Renal cortex interstitium (tissue), 11 donors: ENCODE measurements around the gene PABPN1L. TPM values are rescaled to one million over a fixed set of nuclear protein-coding genes. Genes with fewer than 3 reads are reported as not detected.

Source experiments
- DNase-seq, 11 donors: peaks; one replicate each; pipeline ENCODE4 v3.0.0-alpha.2; 2013; ENCODE audit warnings: low read depth in 9 of 11, low spot score in 4 of 11; ENCODE audit errors: extremely low read depth in 1 of 11
- polyA plus RNA-seq, 3 donors: library from polyadenylated mRNA; unstranded; fragments of 120-200 nt; gene quantifications; one replicate each; pipeline ENCODE4 v1.2.1, GENCODE V29; 2013; ENCODE audit not compliant: insufficient read length in 3 of 3

Gene PABPN1L
- polyA plus RNA-seq, 3 donors, result not detected

- peak in 6 of 11 donors; percentile 33 to 66 (median 47) for DNase-seq
These were observed 8.6 kb downstream of the PABPN1L start for GRCh38 chr16:88857728-88858339.

DNA sequence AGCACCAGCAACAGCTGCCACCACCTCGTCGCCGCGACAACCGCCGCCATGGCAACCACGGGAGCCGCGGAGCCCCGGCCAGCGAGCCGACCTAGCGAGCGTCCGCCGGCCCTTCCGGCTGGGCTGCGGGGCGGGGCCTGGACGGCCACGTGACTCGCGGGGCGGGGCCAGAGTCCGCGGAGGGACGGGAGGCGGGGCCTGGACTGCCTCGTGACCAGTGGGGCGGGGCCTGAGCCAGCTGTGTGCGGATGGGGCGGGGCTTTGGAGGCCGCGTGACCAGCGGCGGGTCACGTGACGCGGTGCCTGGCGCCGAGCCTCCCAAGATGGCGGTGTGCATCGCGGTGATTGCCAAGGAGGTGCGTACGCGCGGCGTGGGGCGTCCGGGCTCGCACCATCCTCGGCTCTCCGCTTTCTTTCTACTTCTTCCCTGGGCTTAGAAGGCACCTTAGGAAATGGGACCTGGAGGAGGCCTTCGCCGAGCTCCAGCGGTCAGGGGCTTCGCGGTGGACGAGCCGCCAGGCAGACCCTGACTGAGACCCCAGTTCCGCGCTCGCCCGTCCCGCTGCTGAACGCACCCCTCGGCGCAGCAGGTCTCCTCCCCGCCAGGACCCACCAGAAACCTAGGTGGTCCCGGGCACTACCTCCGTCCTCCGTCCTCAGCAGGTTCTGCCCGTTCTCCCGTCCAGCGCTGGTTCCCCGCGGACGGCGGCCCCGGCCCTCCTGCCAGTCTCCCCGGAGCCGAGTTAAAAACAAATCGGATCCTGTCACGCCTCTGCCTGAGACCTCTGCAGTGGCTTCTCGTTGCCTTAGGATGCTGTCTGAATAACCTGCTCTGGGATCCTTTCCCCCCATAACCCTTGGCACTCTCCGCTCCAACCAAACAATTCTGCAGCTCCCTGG, 9.4 kb downstream of the PABPN1L start, which contains the start of the genes GALNS and TRAPPC2L:
Gene GALNS (minus strand): TSS at position 120 of the 900 bp plus-strand sequence. CDS start 70 bp downstream, at position 50.
Gene TRAPPC2L (plus strand): TSS at position 300 of the 900 bp plus-strand sequence. CDS start 24 bp downstream, at position 324.
- DNase-seq, result peak; percentile 83 to 97 (median 94)

DNA sequence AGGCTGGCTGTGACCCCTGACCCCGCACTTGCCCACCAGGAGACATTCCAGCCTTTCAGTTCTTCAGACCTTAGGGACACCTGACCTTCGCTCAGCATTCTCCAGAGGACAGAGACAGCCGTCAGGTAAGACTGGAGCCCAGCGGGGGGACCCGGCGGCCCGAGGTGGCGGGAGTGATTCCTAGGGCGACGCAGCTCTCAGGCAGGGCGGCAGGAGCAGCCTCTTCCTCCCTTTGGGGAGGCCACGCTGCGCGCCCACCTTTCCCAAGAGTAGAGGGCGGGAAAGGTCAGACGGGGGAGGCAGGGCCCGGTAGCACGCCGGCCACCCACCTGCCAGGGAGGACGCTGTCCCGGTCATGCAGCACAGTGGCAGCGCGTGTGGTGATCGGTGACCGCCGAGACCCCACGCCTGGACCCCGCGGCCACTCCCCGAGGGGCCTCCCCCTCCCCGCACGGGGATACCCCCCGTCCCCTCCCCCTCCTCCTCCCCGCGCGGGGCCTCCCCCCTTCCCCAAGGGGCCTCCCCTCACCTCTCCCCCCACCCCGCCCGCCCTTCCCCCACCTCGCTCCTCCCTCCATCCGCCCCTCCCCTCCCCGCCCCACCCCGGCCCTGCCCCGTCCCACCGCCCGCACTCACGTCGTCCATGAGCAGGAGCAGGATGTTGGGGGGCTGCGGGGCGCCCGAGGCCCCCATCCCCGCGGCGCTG, 10.2 kb downstream of the PABPN1L start:
- DNase-seq, result no peak

DNA sequence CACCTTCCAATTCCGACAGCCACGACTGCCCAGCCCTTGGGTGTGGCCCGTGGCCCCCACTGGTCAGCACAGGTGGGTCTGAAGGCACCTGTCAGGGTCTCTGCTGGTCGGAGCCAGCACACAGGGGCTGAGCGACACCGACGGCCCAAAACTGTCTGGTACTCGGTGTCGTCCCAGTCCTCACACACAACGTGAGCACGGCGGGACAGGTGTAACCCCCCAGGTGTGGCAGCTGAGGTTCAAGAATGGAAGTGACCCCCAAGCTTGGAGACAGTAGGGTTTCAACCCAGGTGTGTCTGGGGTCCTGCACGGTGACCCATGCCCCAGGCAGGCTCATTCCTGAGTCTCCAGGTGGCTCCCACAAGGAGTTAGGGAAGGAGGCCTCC, 10.7 kb downstream of the PABPN1L start:
- DNase-seq, result no peak

DNA sequence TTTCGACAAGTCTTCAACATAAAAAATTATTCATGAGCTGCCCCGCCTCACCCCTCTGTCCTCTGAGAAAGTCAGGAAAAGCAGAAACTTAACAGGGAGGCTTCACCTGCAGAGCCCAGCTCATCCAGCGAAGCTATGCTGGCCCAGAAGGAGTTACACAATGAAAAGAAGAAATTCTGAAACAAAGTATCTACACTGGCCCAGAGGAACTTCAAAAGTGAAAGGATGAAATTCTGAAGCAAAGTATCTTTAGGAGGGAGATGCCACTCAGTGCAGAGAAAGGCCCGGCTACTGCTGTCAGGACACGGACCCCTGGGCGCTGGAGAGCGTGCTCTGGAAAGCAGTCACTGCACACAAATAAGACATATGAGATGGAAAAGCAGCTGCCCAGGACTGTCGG, 11.3 kb downstream of the PABPN1L start:
- no peak for DNase-seq

DNA sequence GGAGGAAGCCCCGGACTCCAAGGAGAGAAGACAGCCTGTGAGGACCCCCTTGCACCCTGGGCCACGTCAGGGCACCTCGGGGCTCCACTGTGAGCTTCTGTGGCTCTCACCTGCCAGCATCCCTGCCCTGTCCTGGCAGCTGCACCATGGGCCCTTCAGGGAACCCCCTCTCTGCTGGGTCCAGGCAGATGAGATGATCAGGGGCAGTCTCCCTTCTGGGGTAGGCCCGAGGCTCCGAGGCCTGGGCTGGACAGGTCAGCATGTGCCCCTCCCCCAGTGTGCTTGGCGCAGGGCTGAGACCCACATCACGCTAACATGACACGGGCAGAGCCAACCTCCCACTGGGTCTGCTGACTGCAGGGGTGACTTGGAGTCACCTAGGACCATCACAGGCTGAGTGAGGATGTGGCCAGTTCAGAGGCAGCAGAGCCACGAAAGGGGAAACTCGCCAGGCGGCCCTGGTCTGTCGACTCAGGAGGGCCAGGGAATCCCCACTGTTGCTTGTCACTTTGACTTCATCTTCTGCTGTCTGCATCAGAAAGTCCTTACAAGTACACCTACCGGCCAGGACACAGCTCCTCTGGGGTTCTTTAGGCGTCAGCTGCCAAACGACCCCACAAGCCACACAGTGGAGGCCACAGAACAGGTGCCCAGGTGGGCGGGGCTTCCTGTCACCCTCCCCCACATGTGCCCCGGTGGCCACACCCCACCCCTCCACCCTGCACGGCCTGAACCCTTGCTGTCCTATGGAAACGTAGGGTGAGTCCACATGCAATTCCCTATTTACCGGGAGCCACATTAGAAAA, 12.0 kb downstream of the PABPN1L start:
- DNase-seq, result no peak

DNA sequence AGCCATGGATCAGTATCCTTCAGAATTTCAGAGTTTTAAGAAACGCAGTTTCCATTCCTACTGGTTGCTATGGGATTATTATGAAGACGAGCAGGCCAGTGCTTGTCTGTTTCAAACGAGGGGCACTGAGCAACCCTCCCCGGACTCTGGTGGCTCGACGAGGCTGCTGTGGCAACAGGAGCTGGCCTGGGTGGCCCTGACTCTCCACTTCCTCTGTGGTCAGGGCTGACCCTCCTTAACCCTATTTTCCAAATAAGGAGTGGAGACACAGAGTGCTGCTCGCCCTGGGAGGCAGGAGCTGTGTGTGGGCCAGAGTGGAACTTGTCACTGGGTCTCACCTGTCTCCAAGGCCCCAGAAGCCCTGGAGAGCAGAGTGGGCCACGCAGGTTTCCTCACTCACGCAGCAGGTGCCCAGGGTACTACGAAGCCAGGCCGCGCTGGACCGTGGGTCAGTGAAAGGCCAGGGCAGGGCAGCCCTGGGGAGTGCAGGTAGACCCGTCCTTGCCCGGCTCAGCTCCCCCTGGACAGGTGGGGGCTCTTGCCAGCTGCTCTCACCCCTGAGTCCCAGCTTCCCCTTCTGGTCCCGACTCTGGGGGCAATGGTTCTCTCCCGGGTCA, 13.0 kb downstream of the PABPN1L start:
- DNase-seq, result no peak

DNA sequence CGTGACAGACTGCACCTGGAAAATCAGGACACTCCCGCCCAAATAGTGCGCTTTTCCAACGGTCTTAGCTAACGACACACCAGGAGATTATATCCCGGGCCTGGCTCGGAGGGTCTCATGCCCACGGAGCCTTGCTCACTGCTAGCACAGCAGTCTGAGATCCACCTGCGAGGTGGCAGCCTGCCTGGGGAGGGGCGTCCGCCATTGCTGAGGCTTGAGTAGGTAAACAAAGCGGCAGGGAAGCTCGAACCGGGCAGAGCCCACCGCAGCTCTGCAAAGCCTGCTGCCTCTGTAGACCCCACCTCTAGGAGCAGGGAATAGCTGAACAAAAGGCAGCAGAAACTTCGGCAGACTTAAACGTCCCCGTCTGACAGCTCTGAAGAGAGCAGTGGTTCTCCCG, 14.8 kb downstream of the PABPN1L start:
- DNase-seq, result no peak

- no peak for DNase-seq
These were observed 15.8 kb downstream of the PABPN1L start for GRCh38 chr16:88850531-88851199.

DNA sequence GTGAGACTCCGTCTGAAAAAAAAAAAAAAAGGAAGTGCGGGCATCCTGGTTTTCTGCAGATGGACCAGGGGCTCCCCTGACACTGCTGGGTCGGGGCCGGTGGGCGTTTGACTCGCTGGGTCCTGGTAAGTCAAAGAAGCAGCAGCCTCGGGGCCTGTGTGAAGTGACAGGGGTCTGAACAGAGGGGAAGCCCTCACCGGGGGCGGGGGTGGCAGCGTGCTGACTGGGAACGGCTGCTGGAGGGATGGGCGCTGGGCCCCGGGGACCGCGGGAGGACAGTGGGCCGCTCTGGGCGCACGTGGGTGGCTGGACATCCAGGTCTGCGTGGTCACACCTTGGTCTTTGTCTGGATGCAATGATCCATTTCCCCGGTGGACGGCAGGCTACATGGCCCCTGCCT, 17.9 kb downstream of the PABPN1L start:
- no peak for DNase-seq

GRCh38 chr16:88847654-88848053, 18.8 kb downstream of the PABPN1L start:
- DNase-seq, result no peak

- no peak for DNase-seq
These were observed 20.4 kb downstream of the PABPN1L start for GRCh38 chr16:88846088-88846487.

DNA sequence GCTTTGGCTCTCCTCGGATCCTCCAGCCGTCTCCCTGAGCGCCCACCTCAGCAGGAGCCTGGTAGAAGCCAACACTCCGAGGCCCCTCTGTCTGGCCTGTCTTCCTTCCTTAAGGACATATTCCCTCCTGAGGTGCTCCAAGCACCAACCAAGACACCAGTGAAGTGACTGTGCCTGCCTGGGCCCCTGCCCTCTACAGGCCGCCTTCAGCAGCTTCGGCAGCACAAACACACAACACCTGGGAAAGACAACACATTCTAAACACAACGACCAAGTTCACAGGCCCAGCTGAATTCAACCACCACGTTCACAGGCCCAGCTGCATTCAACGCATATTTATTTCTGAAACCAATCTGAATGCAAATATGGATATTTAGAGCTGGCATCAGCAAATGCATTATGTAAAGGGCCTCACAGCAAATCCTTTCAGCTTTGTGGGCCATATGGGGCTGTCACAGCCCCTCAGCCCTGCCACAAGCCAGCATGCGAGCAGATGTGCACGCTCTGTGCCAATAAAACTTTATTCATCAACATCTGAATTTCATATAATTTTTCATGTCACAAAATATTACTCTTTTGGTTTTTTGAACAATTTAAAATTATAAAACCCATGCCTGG, 21.9 kb downstream of the PABPN1L start:
- no peak for DNase-seq

DNA sequence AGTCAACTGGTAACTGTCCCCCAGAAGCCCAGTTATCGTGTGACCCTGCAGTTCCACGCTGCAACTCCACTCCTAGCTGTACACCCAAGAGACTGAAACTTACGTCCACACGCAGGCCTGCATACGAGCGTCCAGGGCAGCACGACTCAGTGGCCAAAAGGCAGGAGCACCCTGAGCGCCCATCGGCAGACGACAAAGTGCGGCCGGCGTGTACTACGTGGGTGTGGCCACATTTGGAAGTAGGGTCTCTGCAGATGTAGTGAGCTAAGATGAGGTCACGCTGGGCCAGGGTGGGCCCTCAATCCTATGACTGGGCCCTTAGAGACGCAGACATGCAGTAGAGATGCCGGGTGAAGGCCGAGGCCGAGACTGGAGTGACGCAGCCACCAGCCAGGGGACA, 23.2 kb downstream of the PABPN1L start:
- DNase-seq, result no peak

- DNase-seq, result no peak
These were observed 23.7 kb downstream of the PABPN1L start for GRCh38 chr16:88842806-88843205.

- no peak for DNase-seq
These were observed 24.1 kb downstream of the PABPN1L start for GRCh38 chr16:88842308-88842756.

- DNase-seq, result no peak
These were observed 24.7 kb downstream of the PABPN1L start for GRCh38 chr16:88841521-88842307.
